Measurements from ENCODE around the gene PHRF1. TPM values are rescaled to one million over a fixed set of nuclear protein-coding genes. Genes with fewer than 3 reads are reported as not detected.

The PHRF1 gene
- total RNA-seq, 1 experiment from 2014 or later = 43.9 TPM

DNA sequence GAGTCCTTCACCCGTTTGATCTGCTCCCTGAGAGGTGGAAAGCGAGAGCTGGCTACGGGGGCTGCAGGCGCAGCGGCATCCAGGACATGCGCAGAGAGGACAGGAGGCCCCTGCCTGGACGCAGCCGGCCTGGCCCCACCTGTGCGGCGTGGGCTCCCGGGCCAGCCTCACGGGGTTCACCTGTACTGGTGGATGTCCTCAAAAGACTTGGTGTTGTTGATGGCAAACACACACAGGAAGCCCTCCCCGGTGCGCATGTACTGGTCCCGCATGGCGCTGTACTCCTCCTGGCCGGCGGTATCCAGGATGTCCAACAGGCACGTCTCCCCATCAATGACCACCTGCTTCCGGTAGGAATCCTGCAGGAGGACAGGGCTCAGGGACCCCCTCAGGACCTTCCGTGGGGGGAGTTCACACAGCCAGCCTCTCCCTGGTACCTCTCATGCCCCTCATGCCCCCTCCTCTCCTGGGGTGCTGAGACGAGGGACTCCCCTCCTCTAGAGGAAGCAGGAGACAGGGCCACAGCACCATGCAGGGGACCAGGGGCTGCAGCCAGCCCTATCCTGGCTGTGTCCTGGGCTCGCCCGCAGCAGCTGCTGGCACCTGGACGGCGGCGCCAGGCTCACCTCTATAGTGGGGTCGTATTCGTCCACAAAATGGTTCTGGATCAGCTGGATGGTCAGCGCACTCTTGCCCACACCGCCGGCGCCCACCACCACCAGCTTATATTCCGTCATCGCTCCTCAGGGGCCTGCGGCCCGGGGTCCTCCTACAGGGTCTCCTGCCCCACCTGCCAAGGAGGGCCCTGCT lies 42.5 kb upstream of the PHRF1 start:
- Mint-ChIP-seq H3K27me3 (ENCODE audit: insufficient read depth, unreplicated experiment) (no peaks in the 10 kb centered on the region), H3K4me1 (ENCODE audit: low read depth, unreplicated experiment) (no peaks in the 10 kb centered on the region), H3K36me3 (ENCODE audit: insufficient read depth, unreplicated experiment) (peaks cover 53% of the 10 kb centered on the region), H3K27ac (ENCODE audit: unreplicated experiment) (no peak overlapping the region), H3K4me3 (ENCODE audit: unreplicated experiment) (peak overlapping the region; percentile 77), H3K9me3 (ENCODE audit: unreplicated experiment) (no peaks in the 10 kb centered on the region)
- Histone ChIP-seq H3K4me1 (peaks cover 9% of the 10 kb centered on the region; the same call in 1 of the 2 replicates), H3K27me3 (replicated peaks; ENCODE audit: control insufficient read depth, insufficient read depth, low read length) (no peaks in the 10 kb centered on the region), H3K36me3 (ENCODE audit: control insufficient read depth, insufficient read depth, low read length) (peaks cover 3% of the 10 kb centered on the region), H3K9me3 (no peaks in the 10 kb centered on the region), H3K4me3 (ENCODE audit: low read depth, low read length) (peak overlapping the region; percentile 66)
- TF ChIP-seq CTCF (IDR thresholded peaks at IDR 0.05; ENCODE audit: insufficient read depth in 1 of 2, low read depth in 1 of 2, low read length in 1 of 2, severe bottlenecking in 1 of 2, unreplicated experiment in 1 of 2) = no peak
- intact Hi-C loops (cut with micrococcal nuclease; ENCODE audit: unreplicated experiment) = no loop called here
- ChIA-PET POLR2A (no interaction called here), CTCF (interaction anchor here (0.5 kb wide), 1 partner anchor 92 kb away, joined by 3 read pairs; no protein-coding TSS in a partner anchor)
- TSS peak; percentile 56 for BruUV-seq (replicated peaks)
- peak in 1 of 2 experiments; percentile 39 for DNase-seq

DNA sequence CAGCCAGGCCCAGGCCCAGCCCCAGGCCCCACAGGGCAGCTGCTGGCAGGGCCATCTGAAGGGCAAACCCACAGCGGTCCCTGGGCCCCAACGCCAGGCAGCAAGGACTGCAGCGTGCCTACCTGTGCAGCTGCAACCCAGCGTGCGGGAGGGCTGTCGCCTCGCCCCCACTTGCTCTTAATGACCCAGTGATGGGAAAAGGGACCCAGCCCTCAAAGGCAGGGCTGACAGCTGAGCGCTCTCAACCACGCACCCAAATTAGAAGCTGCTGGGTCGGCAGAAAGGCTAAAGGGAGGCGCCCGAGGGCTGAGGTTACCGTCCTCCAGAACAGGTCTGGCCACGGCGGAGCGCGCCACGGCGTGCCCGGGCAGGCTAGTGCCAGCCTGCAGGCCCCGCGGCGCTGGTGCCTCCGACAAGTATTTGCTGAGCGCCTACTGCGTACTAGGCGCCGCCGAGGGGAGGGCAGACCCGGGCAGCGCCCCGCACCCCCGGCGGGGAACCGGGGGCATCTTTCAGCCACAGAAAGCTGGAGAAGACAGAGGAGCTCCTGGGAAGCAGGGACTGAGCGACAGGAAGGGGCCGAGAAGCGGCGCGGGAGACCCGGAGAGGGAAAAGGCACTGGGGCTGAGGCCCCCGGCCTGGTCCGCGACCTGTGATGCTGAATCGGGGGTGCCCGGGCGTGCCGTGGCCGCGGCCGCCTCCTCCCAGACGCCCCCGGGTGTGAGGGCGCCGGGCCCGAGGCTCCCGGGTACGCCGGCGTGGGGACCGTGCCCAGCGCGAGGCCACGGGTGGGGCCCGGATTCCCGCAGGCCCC lies 41.7 kb upstream of the PHRF1 start:
- Mint-ChIP-seq H3K4me1 (ENCODE audit: low read depth, unreplicated experiment) (no peaks in the 10 kb centered on the region), H3K4me3 (ENCODE audit: unreplicated experiment) (peak overlapping the region; percentile 77), H3K27me3 (ENCODE audit: insufficient read depth, unreplicated experiment) (no peaks in the 10 kb centered on the region), H3K9me3 (ENCODE audit: unreplicated experiment) (no peaks in the 10 kb centered on the region), H3K27ac (ENCODE audit: unreplicated experiment) (no peak overlapping the region), H3K36me3 (ENCODE audit: insufficient read depth, unreplicated experiment) (peaks cover 48% of the 10 kb centered on the region)
- ChIA-PET CTCF (interaction anchor here (0.6 kb wide), 1 partner anchor 42 kb away, joined by 3 read pairs; the partner anchor contains the start of gene PHRF1), POLR2A (no interaction called here)
- peak overlapping the region; percentile 66 for H3K4me3 ChIP-seq (ENCODE audit: low read depth, low read length)
- no peaks in the 10 kb centered on the region for H3K9me3 ChIP-seq
- peak; percentile 38 to 40 for DNase-seq
- no peak for TF ChIP-seq CTCF (IDR thresholded peaks at IDR 0.05; ENCODE audit: insufficient read depth in 1 of 2, low read depth in 1 of 2, low read length in 1 of 2, severe bottlenecking in 1 of 2, unreplicated experiment in 1 of 2)
- BruUV-seq (replicated peaks) = no TSS peak
- no peaks in the 10 kb centered on the region for H3K27me3 ChIP-seq (replicated peaks; ENCODE audit: control insufficient read depth, insufficient read depth, low read length)
- peaks cover 3% of the 10 kb centered on the region for H3K36me3 ChIP-seq (ENCODE audit: control insufficient read depth, insufficient read depth, low read length)
- intact Hi-C loops (cut with micrococcal nuclease; ENCODE audit: unreplicated experiment) = no loop called here
- H3K4me1 ChIP-seq = peaks cover 9% of the 10 kb centered on the region; the same call in 1 of the 2 replicates

GRCh38 chr11:535210-535518 lies 41.1 kb upstream of the PHRF1 start:
- Histone ChIP-seq H3K27me3 (replicated peaks; ENCODE audit: control insufficient read depth, insufficient read depth, low read length) (no peaks in the 10 kb centered on the region), H3K9me3 (no peaks in the 10 kb centered on the region), H3K4me3 (ENCODE audit: low read depth, low read length) (peak overlapping the region; percentile 66), H3K36me3 (ENCODE audit: control insufficient read depth, insufficient read depth, low read length) (peaks cover 3% of the 10 kb centered on the region), H3K4me1 (peaks cover 9% of the 10 kb centered on the region; the same call in 1 of the 2 replicates)
- BruUV-seq (replicated peaks) = no TSS peak
- peaks cover 48% of the 10 kb centered on the region for H3K36me3 Mint-ChIP-seq (ENCODE audit: insufficient read depth, unreplicated experiment)
- H3K9me3 Mint-ChIP-seq (ENCODE audit: unreplicated experiment) = no peaks in the 10 kb centered on the region
- ChIA-PET POLR2A (no interaction called here), CTCF (no interaction called here)
- peak overlapping the region; percentile 88 for H3K4me3 Mint-ChIP-seq (ENCODE audit: unreplicated experiment)
- H3K4me1 Mint-ChIP-seq (ENCODE audit: low read depth, unreplicated experiment) = no peaks in the 10 kb centered on the region
- H3K27ac Mint-ChIP-seq (ENCODE audit: unreplicated experiment) = no peak overlapping the region
- intact Hi-C loops (cut with micrococcal nuclease; ENCODE audit: unreplicated experiment) = no loop called here
- no peak for TF ChIP-seq CTCF (IDR thresholded peaks at IDR 0.05; ENCODE audit: insufficient read depth in 1 of 2, low read depth in 1 of 2, low read length in 1 of 2, severe bottlenecking in 1 of 2, unreplicated experiment in 1 of 2)
- no peaks in the 10 kb centered on the region for H3K27me3 Mint-ChIP-seq (ENCODE audit: insufficient read depth, unreplicated experiment)
- DNase-seq = no peak

Data from Caco-2 (cell line).